Stimulated activated CD4-positive, alpha-beta T cell treated with anti-CD3 and anti-CD28 coated beads, Interleukin-4, amount 100 ng/mL, for 24 hours (primary cell): ENCODE measurements around the gene MCEMP1.
"Not testable (repeated sequence)": the region's sequence is repeated elsewhere in the genome, so short reads cannot be mapped to it uniquely, and the experiment has no call there.

Source experiments
- DNase-seq: peaks from one replicate; pipeline ENCODE4 v3.0.0-alpha.2; 2020

Gene MCEMP1

GRCh38 chr19:7643629-7644549 is 33.0 kb upstream of the MCEMP1 start:
- not testable (repeated sequence) for DNase-seq

GRCh38 chr19:7644550-7644877 is 32.4 kb upstream of the MCEMP1 start:
- DNase-seq = no peak

- DNase-seq = no peak
Measured at GRCh38 chr19:7645163-7645562, 31.7 kb upstream of the MCEMP1 start.

GRCh38 chr19:7645656-7646425 is 31.0 kb upstream of the MCEMP1 start:
- DNase-seq = no peak

GRCh38 chr19:7646426-7646700 is 30.5 kb upstream of the MCEMP1 start:
- no peak for DNase-seq

GRCh38 chr19:7647156-7647555 is 29.7 kb upstream of the MCEMP1 start:
- no peak for DNase-seq

- DNase-seq = no peak
Measured at GRCh38 chr19:7648265-7649014, 28.4 kb upstream of the MCEMP1 start.

- no peak for DNase-seq
Measured at GRCh38 chr19:7650148-7650547, 26.7 kb upstream of the MCEMP1 start.

GRCh38 chr19:7652061-7652641 is 24.7 kb upstream of the MCEMP1 start:
- peak; percentile 87 for DNase-seq

GRCh38 chr19:7654401-7654800 is 22.5 kb upstream of the MCEMP1 start:
- no peak for DNase-seq

GRCh38 chr19:7655581-7655980 is 21.3 kb upstream of the MCEMP1 start:
- DNase-seq = no peak

- peak; percentile 26 for DNase-seq
Measured at GRCh38 chr19:7657131-7657751, 19.6 kb upstream of the MCEMP1 start.

GRCh38 chr19:7658219-7658686 is 18.6 kb upstream of the MCEMP1 start:
- peak; percentile 56 for DNase-seq

GRCh38 chr19:7661744-7662538 is 14.9 kb upstream of the MCEMP1 start:
- no peak for DNase-seq

GRCh38 chr19:7662657-7663056 is 14.2 kb upstream of the MCEMP1 start:
- no peak for DNase-seq

GRCh38 chr19:7663706-7664105 is 13.2 kb upstream of the MCEMP1 start:
- DNase-seq = no peak

GRCh38 chr19:7665076-7665475 is 11.8 kb upstream of the MCEMP1 start:
- no peak for DNase-seq

- no peak for DNase-seq
Measured at GRCh38 chr19:7668842-7669241, 8.0 kb upstream of the MCEMP1 start, which contains the start of gene RETN. Gene RETN, plus strand, starts transcription at chr19:7669049. Its CDS starts 278 bp downstream, at chr19:7669327.

- no peak for DNase-seq
Measured at GRCh38 chr19:7669641-7670040, 7.2 kb upstream of the MCEMP1 start.

- no peak for DNase-seq
Measured at GRCh38 chr19:7670150-7670783, 6.6 kb upstream of the MCEMP1 start.

GRCh38 chr19:7670790-7671189 is 6.1 kb upstream of the MCEMP1 start:
- DNase-seq = no peak
